NB4 (cell line): ENCODE results near the gene KIF5C.

Source experiments
- CTCF ChIP-seq: IDR thresholded peaks from one replicate; pipeline ENCODE4 v1.5.1; 2012; ENCODE audit warnings: low read depth, low read length
- MAX ChIP-seq: IDR thresholded peaks from 2 replicates; pipeline ENCODE4 v1.6.1; 2011; ENCODE audit warnings: low read depth, low read length
- POLR2A ChIP-seq: IDR thresholded peaks from 2 replicates; pipeline ENCODE4 v1.6.1; 2011; ENCODE audit warnings: mild to moderate bottlenecking; ENCODE audit not compliant: insufficient read length; ENCODE audit errors: extremely low read depth

DNA sequence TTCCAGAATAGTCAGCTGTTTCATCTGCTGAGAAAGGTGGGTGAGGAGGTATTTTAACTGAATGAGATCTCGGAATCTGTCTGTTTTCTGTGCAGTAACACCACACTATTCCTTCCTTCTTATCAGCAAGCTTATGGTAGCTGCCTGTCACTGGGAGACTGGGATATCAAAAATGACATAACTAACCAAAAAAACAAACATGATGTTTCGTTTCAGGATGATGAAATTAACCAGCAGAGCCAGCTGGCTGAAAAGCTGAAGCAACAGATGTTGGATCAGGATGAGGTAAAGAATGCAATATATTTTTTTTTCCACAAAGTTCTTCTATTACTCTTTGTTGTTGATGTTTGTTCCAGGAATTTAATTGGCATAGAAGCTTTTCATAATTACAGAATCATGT, 103.7 kb downstream of the KIF5C start:
- TF ChIP-seq CTCF: no peak
- no peak for TF ChIP-seq POLR2A
- no peak for TF ChIP-seq MAX
